ENCODE results near the gene HIVEP2. TPM values are rescaled to one million over a fixed set of nuclear protein-coding genes. Genes with fewer than 3 reads are reported as not detected.

HIVEP2 gene
- total RNA-seq, 1 donor from 2014 or later: 3.5 TPM

DNA sequence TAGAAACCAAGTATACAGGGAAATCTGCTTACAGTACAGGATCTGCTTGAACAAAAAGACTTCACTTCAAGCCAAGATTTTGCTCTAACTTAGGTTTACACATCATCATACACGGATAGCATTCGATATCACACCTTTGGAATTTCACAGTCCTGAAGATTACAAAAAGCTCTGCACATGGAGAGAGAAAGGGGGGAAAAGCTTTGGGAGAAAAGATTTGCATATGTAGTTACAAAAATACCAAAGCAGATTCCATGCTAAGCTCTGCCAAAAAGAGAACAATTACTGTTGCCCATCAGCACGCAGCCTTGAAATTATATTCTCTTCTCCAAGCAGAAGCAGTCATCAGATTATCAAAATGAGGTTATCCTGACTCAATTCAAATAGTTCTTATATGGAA lies 62.0 kb downstream of the HIVEP2 start:
- Mint-ChIP-seq H3K4me1 (peaks cover 25% of the 10 kb centered on the region), H3K4me3 (no peak overlapping the region), H3K27me3 (ENCODE audit: low read depth) (no peaks in the 10 kb centered on the region), H3K9me3 (no peaks in the 10 kb centered on the region), H3K27ac (ENCODE audit: unreplicated experiment) (no peak overlapping the region), H3K36me3 (ENCODE audit: low read depth) (no peaks in the 10 kb centered on the region)
- TF ChIP-seq, protein P1, sequence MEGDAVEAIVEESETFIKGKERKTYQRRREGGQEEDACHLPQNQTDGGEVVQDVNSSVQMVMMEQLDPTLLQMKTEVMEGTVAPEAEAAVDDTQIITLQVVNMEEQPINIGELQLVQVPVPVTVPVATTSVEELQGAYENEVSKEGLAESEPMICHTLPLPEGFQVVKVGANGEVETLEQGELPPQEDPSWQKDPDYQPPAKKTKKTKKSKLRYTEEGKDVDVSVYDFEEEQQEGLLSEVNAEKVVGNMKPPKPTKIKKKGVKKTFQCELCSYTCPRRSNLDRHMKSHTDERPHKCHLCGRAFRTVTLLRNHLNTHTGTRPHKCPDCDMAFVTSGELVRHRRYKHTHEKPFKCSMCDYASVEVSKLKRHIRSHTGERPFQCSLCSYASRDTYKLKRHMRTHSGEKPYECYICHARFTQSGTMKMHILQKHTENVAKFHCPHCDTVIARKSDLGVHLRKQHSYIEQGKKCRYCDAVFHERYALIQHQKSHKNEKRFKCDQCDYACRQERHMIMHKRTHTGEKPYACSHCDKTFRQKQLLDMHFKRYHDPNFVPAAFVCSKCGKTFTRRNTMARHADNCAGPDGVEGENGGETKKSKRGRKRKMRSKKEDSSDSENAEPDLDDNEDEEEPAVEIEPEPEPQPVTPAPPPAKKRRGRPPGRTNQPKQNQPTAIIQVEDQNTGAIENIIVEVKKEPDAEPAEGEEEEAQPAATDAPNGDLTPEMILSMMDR (conservative IDR thresholded peaks at IDR 0.05): no peak
- no peak for DNase-seq (ENCODE audit: low read depth, low spot score)

DNA sequence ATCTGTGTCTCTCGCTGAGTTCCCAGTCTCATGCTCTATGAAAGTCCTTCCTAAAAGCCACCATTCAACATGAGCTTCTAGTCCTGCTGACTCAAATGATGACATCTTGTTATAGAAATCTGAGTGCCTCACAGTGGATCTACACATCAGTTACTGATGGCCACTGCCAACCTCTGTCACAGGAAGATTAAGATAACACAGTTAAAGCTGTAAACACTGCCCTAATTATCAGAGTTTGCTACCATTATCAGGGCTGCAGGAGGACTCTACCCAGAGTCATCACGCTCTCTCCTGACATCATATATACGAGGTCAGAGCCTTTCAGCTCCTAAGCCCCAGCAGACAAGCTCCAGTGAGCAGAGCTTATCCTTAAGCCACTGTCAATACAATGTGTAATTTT lies 63.2 kb downstream of the HIVEP2 start:
- Mint-ChIP-seq H3K9me3 (no peaks in the 10 kb centered on the region), H3K4me3 (no peak overlapping the region), H3K27ac (ENCODE audit: unreplicated experiment) (no peak overlapping the region), H3K4me1 (peaks cover 23% of the 10 kb centered on the region), H3K27me3 (ENCODE audit: low read depth) (no peaks in the 10 kb centered on the region), H3K36me3 (ENCODE audit: low read depth) (no peaks in the 10 kb centered on the region)
- no peak for DNase-seq (ENCODE audit: low read depth, low spot score)
- TF ChIP-seq, protein P1 (conservative IDR thresholded peaks at IDR 0.05): no peak

DNA sequence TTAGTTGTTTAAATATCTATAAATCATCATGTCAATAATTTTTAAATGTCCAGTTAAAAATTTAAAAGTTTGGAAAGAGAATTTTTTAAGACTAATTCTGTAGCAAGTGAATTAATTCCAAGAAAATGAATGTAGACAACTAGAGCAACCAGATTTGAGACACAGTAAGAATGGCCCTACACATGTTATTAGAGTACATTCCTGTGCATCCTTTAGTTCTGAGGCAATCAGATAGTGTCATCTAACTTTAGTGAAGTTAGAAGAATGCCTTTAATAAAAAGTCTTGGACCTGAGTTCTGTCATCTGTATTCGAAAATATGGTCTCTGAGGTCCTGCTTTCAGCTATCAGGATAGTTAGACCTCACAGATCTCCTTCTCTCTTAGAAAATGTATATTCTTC lies 63.7 kb downstream of the HIVEP2 start:
- no peaks in the 10 kb centered on the region for H3K36me3 Mint-ChIP-seq (ENCODE audit: low read depth)
- no peaks in the 10 kb centered on the region for H3K9me3 Mint-ChIP-seq
- TF ChIP-seq, protein P1 (conservative IDR thresholded peaks at IDR 0.05): no peak
- DNase-seq (ENCODE audit: low read depth, low spot score): no peak
- H3K4me1 Mint-ChIP-seq: peaks cover 20% of the 10 kb centered on the region
- no peak overlapping the region for H3K27ac Mint-ChIP-seq (ENCODE audit: unreplicated experiment)
- H3K27me3 Mint-ChIP-seq (ENCODE audit: low read depth): no peaks in the 10 kb centered on the region
- H3K4me3 Mint-ChIP-seq: no peak overlapping the region

DNA sequence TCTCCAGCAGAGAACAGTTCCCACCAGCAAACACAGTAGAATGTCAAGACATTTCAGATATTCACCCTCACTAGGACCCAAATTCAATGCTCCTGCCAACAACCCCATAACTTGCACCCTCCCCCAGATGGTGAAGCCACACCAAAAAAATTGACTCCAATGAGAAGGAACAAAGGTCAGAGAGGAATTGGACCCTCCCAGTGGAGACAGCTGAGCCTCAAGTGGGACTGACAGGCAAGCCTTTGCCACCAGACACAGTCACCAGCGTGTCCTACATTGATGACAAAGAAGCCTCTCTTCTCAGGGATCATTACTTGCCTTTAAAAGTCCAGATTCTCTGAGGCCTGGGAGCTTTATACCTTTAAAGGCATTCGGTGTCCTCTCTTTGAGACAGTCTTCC lies 64.8 kb downstream of the HIVEP2 start:
- Mint-ChIP-seq H3K27ac (ENCODE audit: unreplicated experiment) (no peak overlapping the region), H3K4me1 (peaks cover 10% of the 10 kb centered on the region), H3K36me3 (ENCODE audit: low read depth) (no peaks in the 10 kb centered on the region), H3K4me3 (no peak overlapping the region), H3K9me3 (no peaks in the 10 kb centered on the region), H3K27me3 (ENCODE audit: low read depth) (no peaks in the 10 kb centered on the region)
- TF ChIP-seq, protein P1 (conservative IDR thresholded peaks at IDR 0.05): no peak
- no peak for DNase-seq (ENCODE audit: low read depth, low spot score)

DNA sequence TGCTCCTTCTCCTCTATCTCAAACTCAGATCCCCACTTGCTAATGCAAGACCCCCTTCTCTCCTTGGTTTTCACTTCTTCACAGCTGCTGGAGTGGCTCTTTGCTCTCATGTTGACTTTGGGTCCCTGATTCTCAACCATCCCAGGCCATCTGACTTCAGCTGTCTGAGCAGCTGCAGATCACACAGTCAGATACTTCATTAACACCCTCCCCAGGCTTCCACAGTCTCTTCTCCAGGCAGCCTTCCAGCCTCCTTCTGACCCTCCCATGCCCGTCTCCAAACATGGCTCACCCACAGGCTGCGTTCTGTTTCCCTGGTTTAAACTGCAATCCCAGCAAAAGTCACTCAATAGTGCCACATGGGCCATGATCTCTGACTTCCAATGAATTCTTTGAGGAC lies 65.4 kb downstream of the HIVEP2 start:
- Mint-ChIP-seq H3K9me3 (no peaks in the 10 kb centered on the region), H3K4me3 (no peak overlapping the region), H3K27ac (ENCODE audit: unreplicated experiment) (no peak overlapping the region), H3K36me3 (ENCODE audit: low read depth) (no peaks in the 10 kb centered on the region), H3K27me3 (ENCODE audit: low read depth) (no peaks in the 10 kb centered on the region), H3K4me1 (peaks cover 4% of the 10 kb centered on the region)
- TF ChIP-seq, protein P1 (conservative IDR thresholded peaks at IDR 0.05): no peak
- no peak for DNase-seq (ENCODE audit: low read depth, low spot score)

DNA sequence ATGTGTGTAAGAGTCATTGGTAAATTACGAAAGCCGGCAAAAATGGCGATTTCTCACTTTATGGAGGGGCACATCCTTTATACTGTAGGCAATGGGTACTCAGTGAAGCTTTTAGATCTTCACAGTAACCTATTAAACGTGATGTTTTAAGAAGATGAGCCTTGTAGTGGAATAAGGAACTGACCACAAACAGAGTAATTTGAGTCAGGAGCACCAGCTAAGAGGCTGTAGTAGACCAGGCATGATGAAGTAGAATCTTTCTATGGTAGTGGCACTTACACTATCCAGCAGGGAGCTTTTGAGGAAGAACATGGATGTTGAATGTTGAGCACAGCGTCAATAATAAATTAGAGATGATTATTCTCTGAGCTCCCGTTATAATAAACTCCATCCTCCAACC lies 65.9 kb downstream of the HIVEP2 start:
- no peaks in the 10 kb centered on the region for H3K4me1 Mint-ChIP-seq
- no peak overlapping the region for H3K4me3 Mint-ChIP-seq
- H3K36me3 Mint-ChIP-seq (ENCODE audit: low read depth): no peaks in the 10 kb centered on the region
- no peak for DNase-seq (ENCODE audit: low read depth, low spot score)
- H3K27me3 Mint-ChIP-seq (ENCODE audit: low read depth): no peaks in the 10 kb centered on the region
- no peaks in the 10 kb centered on the region for H3K9me3 Mint-ChIP-seq
- TF ChIP-seq, protein P1 (conservative IDR thresholded peaks at IDR 0.05): no peak
- H3K27ac Mint-ChIP-seq (ENCODE audit: unreplicated experiment): no peak overlapping the region
